GM18526 (cell line): Measurements from ENCODE around the gene TXNRD1.

ENCODE experiments used
- POLR2A ChIP-seq: IDR thresholded peaks from 3 replicates; pipeline ENCODE4 v1.6.1; 2011; ENCODE audit not compliant: insufficient read length; ENCODE audit errors: extremely low read depth

The TXNRD1 gene

GRCh38 chr12:104250366-104251125 lies 35.0 kb downstream of the TXNRD1 start:
- no peak for TF ChIP-seq POLR2A

GRCh38 chr12:104257913-104258472 lies 42.4 kb downstream of the TXNRD1 start:
- TF ChIP-seq POLR2A, result no peak

- TF ChIP-seq POLR2A, result no peak
Observed at GRCh38 chr12:104258476-104259067, 43.0 kb downstream of the TXNRD1 start.

GRCh38 chr12:104263026-104263425 lies 47.4 kb downstream of the TXNRD1 start:
- no peak for TF ChIP-seq POLR2A

- TF ChIP-seq POLR2A, result no peak
Observed at GRCh38 chr12:104263580-104264358, 48.2 kb downstream of the TXNRD1 start.

GRCh38 chr12:104272938-104273337 lies 57.4 kb downstream of the TXNRD1 start:
- no peak for TF ChIP-seq POLR2A

- no peak for TF ChIP-seq POLR2A
Observed at GRCh38 chr12:104273503-104273902, 57.9 kb downstream of the TXNRD1 start.

GRCh38 chr12:104274811-104275210 lies 59.2 kb downstream of the TXNRD1 start:
- TF ChIP-seq POLR2A, result no peak

GRCh38 chr12:104275689-104276088 lies 60.1 kb downstream of the TXNRD1 start:
- no peak for TF ChIP-seq POLR2A

GRCh38 chr12:104276273-104277131 lies 60.9 kb downstream of the TXNRD1 start:
- TF ChIP-seq POLR2A, result no peak

- TF ChIP-seq POLR2A, result no peak
Observed at GRCh38 chr12:104279164-104279563, 63.6 kb downstream of the TXNRD1 start.

- TF ChIP-seq POLR2A, result no peak
Observed at GRCh38 chr12:104280111-104280510, 64.5 kb downstream of the TXNRD1 start.

GRCh38 chr12:104280717-104281458 lies 65.3 kb downstream of the TXNRD1 start:
- TF ChIP-seq POLR2A, result no peak

GRCh38 chr12:104281636-104282035 lies 66.1 kb downstream of the TXNRD1 start:
- no peak for TF ChIP-seq POLR2A
